ENCODE measurements around the gene TEX19. TPM values are rescaled to one million over a fixed set of nuclear protein-coding genes. Genes with fewer than 3 reads are reported as not detected.
A peak's percentile ranks its signal among the peaks of the same experiment; 100 is the strongest.

Gene TEX19
- total RNA-seq, 4 donors from 2014 or later, result not detected

DNA sequence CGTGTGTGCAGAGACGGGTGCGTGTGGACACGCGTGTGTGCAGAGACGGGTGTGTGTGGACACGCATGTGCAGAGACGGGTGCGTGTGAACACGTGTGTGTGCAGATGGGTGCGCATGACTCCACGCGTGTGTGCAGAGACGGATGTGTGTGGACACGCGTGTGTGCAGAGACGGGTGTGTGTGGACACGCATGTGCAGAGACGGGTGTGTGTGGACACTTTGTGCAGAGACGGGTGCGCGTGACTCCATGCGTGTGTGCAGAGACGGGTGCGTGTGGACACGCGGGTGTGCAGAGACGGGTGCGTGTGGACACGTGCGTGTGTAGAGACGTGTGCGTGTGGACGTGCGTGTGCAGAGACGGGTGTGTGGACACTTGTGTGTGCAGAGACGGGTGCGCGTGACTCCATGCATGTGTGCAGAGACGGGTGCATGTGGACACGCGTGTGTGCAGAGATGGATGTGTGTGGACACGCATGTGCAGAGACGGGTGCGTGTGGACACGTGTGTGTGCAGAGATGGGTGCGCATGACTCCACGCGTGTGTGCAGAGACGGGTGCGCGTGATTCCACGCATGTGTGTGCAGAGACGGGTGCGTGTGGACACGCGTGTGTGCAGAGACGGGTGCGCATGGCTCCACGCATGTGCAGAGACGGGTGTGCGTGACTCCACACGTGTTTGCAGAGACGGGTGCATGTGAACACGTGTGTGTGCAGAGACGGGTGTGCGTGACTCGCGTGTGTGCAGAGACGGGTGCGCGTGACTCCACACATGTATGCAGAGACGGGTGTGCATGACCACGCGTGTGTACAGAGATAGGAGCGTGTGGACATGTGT lies 40.1 kb upstream of the TEX19 start:
- Histone ChIP-seq H3K36me3 (peaks cover 0 to 7% of the 10 kb centered on the region in 2 donors), H3K27me3 (peaks cover 53% of the 10 kb centered on the region), H3K9me3 (no peaks in the 10 kb centered on the region), H3K27ac (no peak overlapping the region), H3K4me1 (peaks cover 0 to 24% (median 10%) of the 10 kb centered on the region in 3 donors), H3K4me3 (no peak overlapping the region)
- WGBS, 2 donors (ENCODE audit: low coverage in 1 of 2), result 89 to 93% methylated on average over 65 to 76 of the region's 76 CpGs
- TF ChIP-seq, protein P1, sequence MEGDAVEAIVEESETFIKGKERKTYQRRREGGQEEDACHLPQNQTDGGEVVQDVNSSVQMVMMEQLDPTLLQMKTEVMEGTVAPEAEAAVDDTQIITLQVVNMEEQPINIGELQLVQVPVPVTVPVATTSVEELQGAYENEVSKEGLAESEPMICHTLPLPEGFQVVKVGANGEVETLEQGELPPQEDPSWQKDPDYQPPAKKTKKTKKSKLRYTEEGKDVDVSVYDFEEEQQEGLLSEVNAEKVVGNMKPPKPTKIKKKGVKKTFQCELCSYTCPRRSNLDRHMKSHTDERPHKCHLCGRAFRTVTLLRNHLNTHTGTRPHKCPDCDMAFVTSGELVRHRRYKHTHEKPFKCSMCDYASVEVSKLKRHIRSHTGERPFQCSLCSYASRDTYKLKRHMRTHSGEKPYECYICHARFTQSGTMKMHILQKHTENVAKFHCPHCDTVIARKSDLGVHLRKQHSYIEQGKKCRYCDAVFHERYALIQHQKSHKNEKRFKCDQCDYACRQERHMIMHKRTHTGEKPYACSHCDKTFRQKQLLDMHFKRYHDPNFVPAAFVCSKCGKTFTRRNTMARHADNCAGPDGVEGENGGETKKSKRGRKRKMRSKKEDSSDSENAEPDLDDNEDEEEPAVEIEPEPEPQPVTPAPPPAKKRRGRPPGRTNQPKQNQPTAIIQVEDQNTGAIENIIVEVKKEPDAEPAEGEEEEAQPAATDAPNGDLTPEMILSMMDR (IDR thresholded peaks at IDR 0.05), result no peak
- TF ChIP-seq POLR2A (IDR thresholded peaks at IDR 0.05), result no peak
- TF ChIP-seq POLR2AphosphoS5 (IDR thresholded peaks at IDR 0.05), result no peak
- TF ChIP-seq EP300 (IDR thresholded peaks at IDR 0.05), result no peak
- ATAC-seq, result no peak

DNA sequence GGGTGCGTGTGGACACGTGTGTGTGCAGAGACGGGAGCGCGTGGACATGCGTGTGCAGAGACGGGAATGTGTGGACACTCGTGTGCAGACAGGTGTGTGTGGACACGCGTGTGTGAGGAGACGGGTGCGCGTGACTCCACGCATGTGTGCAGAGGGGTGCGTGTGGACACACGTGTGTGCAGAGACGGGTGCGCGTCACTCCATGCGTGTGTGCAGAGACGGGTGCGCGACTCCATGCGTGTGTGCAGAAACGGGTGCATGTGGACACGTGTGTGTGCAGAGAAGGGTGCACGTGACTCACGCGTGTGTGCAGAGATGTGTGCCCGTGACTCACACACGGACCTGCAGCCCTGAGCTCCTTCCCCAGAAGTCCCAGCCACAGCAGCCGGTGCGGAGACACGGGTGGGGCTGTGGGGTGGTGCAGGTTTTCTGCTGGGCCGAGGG lies 39.4 kb upstream of the TEX19 start:
- peaks cover 0 to 7% of the 10 kb centered on the region in 2 donors for H3K36me3 ChIP-seq
- peak; percentile 24 for TF ChIP-seq POLR2AphosphoS5 (IDR thresholded peaks at IDR 0.05)
- no peak for TF ChIP-seq POLR2A (IDR thresholded peaks at IDR 0.05)
- H3K4me1 ChIP-seq, result peaks cover 0 to 24% (median 10%) of the 10 kb centered on the region in 3 donors
- no peak overlapping the region for H3K27ac ChIP-seq
- 91 to 96% methylated on average over 11 to 22 of the region's 35 CpGs for WGBS, 2 donors (ENCODE audit: low coverage in 1 of 2)
- H3K4me3 ChIP-seq, result no peak overlapping the region
- ATAC-seq, result no peak
- H3K9me3 ChIP-seq, result no peaks in the 10 kb centered on the region
- peaks cover 47% of the 10 kb centered on the region for H3K27me3 ChIP-seq

DNA sequence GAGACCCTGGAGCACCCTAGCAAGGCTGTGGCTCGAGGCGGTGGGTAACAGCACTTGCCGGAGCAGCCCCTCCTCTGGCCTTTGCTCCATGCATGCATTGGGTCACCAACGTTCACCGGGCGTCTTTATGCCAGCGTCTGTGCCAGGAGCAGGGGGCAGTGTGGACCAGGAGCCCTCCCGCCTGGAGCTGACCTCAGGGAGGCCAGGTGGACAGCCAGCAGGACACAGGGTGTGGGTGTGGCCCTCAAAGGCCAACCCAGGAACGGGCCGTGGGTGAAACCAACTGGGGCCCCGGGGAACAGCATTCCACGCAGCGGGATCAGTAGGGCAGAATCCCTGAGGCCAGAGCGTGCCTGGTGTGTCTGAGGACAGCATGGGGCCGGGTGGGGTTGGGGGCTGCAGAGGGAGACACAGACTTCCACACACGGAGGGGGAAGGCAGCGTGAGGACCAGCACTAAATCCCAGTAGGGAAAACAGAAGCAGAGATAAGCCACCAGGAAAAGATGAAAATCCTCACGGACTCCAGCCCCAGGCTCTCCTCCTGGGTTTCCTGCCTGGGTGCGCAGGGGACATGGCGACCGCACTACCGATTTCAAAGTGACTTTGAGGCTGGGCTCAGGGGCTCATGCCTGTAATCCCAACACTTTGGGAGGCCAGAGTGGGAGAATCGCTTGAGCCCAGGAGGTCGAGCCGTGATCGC lies 38.8 kb upstream of the TEX19 start:
- no peak overlapping the region for H3K4me3 ChIP-seq

DNA sequence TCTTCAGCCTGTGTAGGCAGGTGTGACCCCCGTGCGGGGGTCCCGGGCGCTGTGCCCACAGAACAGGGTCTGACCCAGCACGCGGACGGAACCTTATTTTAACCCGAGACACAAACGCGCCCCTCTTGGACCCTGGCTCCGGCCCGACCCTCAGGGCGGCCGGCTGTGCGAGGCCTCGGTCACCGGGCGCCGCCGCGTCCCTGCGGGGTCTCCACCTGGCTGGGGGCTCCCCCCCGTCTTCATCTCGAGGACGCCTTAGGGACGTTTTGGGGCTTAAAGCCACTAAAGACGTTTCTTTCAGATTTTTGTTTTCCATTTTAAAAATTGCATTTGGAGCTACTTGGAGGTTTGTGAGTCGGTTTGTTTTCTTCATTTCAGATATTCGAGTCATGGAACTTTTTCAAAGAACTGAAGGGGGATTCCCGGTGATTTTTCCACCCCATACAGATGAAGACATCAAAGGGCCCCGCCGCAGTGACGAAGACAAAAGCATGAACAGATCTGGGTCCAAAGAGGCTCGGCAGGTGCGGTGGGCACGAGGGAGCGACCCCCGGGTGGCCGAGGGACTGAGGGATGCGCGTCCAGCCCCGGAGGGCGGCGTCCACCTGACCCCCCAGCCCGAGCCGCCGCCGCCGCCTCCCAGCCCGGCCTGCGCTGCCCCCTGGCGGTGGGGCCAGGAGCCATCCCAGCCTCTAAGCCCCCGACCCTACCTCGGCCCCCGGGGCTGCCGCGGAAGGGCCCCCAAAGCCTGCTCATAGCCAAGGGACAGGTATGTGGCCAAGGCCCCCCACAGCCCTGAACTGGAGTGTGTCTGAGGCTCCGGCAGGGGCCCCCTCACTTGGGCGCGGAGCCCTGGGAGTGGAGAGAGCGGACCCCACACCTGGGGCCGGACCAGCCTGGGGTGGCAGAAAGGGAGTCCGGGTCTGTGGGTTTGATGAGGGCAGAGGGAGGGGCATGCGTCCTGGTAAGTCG lies 37.8 kb upstream of the TEX19 start:
- peaks cover 0 to 14% (median 3%) of the 10 kb centered on the region in 3 donors for H3K4me1 ChIP-seq
- H3K4me3 ChIP-seq, result peak overlapping the region in 1 of 2 donors; percentile 26
- TF ChIP-seq EP300 (IDR thresholded peaks at IDR 0.05) (no peak), POLR2AphosphoS5 (IDR thresholded peaks at IDR 0.05) (no peak), POLR2A (IDR thresholded peaks at IDR 0.05) (no peak)
- TF ChIP-seq, protein P1 (IDR thresholded peaks at IDR 0.05), result peak in 3 of 4 experiments; percentile 94 to 100 (median 96)
- H3K9me3 ChIP-seq, result no peaks in the 10 kb centered on the region
- no peak overlapping the region for H3K27ac ChIP-seq
- peak; percentile 51 for ATAC-seq
- peaks cover 0 to 7% of the 10 kb centered on the region in 2 donors for H3K36me3 ChIP-seq
- WGBS, 2 donors (ENCODE audit: low coverage in 1 of 2), result 71 to 81% methylated on average over 10 to 12 of the region's 65 CpGs
- peaks cover 31% of the 10 kb centered on the region for H3K27me3 ChIP-seq

More for the DNA sequence above, 38.8 kb upstream of the TEX19 start:
- TF ChIP-seq POLR2AphosphoS5 (IDR thresholded peaks at IDR 0.05) (no peak), POLR2A (IDR thresholded peaks at IDR 0.05) (no peak), EP300 (IDR thresholded peaks at IDR 0.05) (no peak)
- TF ChIP-seq, protein P1 (IDR thresholded peaks at IDR 0.05), result no peak
- ATAC-seq, result no peak
- peaks cover 0 to 23% (median 10%) of the 10 kb centered on the region in 3 donors for H3K4me1 ChIP-seq
- H3K27ac ChIP-seq, result no peak overlapping the region
- WGBS, 2 donors (ENCODE audit: low coverage in 1 of 2), result 63 to 75% methylated on average over 5 to 7 of the region's 26 CpGs
- peaks cover 40% of the 10 kb centered on the region for H3K27me3 ChIP-seq
- H3K36me3 ChIP-seq, result peaks cover 0 to 7% of the 10 kb centered on the region in 2 donors
- no peaks in the 10 kb centered on the region for H3K9me3 ChIP-seq
